Muscle layer of colon (tissue), 2 donors: ENCODE data around the gene C11orf52.

Experiments used
- H3K27ac ChIP-seq: one replicate; pipeline ENCODE4 v1.7.0; 2013; ENCODE audit warnings: low read depth, mild to moderate bottlenecking, low read length, moderate library complexity
- H3K27me3 ChIP-seq, 2 donors: one replicate each; pipeline ENCODE4 v1.7.0; 2013; ENCODE audit warnings: low read length in 2 of 2, mild to moderate bottlenecking in 2 of 2; ENCODE audit not compliant: insufficient read depth in 2 of 2, control insufficient read depth in 1 of 2
- H3K36me3 ChIP-seq: one replicate; pipeline ENCODE4 v1.7.0; 2013; ENCODE audit warnings: mild to moderate bottlenecking, low read length; ENCODE audit not compliant: insufficient read depth
- H3K4me1 ChIP-seq: one replicate; pipeline ENCODE4 v1.7.0; 2013; ENCODE audit warnings: mild to moderate bottlenecking, low read length; ENCODE audit not compliant: insufficient read depth
- H3K4me3 ChIP-seq, 2 donors: one replicate each; pipeline ENCODE4 v1.7.0; 2013; ENCODE audit warnings: low read length in 2 of 2, low read depth in 1 of 2, mild to moderate bottlenecking in 1 of 2, moderate library complexity in 1 of 2
- H3K9ac ChIP-seq: one replicate; pipeline ENCODE4 v1.7.0; 2013; ENCODE audit warnings: low read length
- H3K9me3 ChIP-seq: one replicate; pipeline ENCODE4 v1.7.0; 2013; ENCODE audit warnings: mild to moderate bottlenecking, low read length
- donor health status: abdominal sarcoma.
- donor health status: Adenocarcinoma of cecum.

Gene C11orf52

DNA sequence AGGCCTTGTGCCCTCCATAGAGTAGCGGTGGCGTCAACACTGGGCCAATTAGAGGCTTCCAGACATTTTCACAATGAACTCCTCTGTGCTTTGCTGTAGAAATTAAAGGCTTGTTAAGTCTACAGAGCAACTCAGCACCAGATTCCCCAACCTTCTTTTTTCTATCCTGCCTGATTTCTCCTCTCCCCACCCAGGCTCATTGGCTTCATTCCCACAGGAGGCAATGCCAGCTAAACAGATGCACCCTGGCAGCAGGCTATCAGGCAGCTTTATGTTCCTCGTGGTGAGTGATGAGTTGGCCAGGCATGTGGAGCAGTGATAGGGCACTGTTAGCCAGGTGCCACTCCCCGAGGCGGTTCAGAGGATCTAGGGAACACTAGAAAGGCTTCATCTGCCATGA is 23.2 kb downstream of the C11orf52 start:
- no peak overlapping the region for H3K27ac ChIP-seq
- peaks cover 24% of the 10 kb centered on the region for H3K4me1 ChIP-seq
- no peak overlapping the region for H3K9ac ChIP-seq

DNA sequence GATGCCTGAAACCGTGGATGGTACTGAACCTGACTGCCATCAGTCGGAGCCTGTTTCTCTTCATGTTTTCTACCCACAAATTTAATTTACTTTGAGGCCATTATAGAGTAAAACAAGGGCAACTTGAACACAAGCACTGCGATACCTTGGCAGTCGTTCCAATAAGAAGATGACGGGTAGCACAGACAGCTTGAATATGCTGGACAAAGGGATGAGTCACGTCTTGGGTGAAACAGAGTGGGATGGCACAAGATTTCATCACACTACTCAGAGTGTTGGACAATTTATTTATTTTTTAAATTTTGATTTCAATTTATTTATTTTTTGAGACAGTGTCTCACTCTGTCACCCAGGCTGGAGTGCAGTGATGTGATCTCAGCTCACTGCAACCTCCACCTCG is 24.1 kb downstream of the C11orf52 start:
- Histone ChIP-seq H3K9ac (no peak overlapping the region), H3K4me1 (peaks cover 20% of the 10 kb centered on the region), H3K36me3 (no peaks in the 10 kb centered on the region), H3K27me3 (no peaks in the 10 kb centered on the region), H3K27ac (no peak overlapping the region), H3K4me3 (no peak overlapping the region), H3K9me3 (no peaks in the 10 kb centered on the region)

More for the DNA sequence above, 23.2 kb downstream of the C11orf52 start:
- no peak overlapping the region for H3K4me3 ChIP-seq
- H3K36me3 ChIP-seq = no peaks in the 10 kb centered on the region
- no peaks in the 10 kb centered on the region for H3K27me3 ChIP-seq
- H3K9me3 ChIP-seq = no peaks in the 10 kb centered on the region

DNA sequence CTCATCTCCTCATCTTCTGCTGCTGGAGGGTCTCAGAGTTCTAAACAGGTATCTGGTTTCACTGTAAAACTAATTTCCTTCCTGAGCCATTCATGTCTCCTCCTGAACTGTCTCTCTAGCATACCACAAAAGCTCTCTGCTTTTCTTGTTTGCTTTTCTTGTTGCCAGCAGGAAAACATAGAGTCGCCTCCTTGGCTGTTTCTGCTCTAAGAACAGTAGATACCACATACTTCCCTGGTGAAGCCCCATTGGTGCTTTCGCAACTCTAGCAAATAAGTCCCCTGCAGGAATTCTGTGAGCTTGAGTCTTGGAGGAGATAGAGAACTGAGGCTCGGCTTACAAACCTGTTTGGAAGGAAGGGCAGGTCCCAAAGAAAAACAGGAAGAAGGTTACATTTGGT is 25.4 kb downstream of the C11orf52 start:
- Histone ChIP-seq H3K9ac (no peak overlapping the region), H3K4me1 (peaks cover 7% of the 10 kb centered on the region), H3K27me3 (no peaks in the 10 kb centered on the region), H3K4me3 (no peak overlapping the region), H3K9me3 (no peaks in the 10 kb centered on the region), H3K36me3 (no peaks in the 10 kb centered on the region), H3K27ac (no peak overlapping the region)

DNA sequence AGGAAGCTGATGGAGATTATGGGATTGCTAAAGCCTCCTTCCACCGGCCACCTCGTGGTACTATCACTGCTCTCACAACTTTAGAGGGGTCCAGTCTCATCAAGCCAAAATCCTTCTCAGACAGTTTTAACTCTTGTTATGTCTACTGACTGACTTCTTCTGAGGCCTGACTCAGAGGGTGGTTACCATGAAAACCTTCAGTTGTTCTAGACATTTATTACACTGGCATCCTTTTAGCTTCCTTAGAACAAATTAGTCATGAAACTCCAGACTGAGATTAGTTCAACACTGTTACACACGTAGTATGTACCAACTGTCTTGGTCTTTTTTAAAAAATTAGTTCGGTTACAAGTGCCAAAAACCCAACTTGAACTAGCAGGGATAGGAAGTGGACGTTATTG is 25.9 kb downstream of the C11orf52 start:
- Histone ChIP-seq H3K36me3 (no peaks in the 10 kb centered on the region), H3K4me1 (peaks cover 4% of the 10 kb centered on the region), H3K27ac (no peak overlapping the region), H3K9ac (no peak overlapping the region), H3K4me3 (no peak overlapping the region), H3K27me3 (no peaks in the 10 kb centered on the region), H3K9me3 (no peaks in the 10 kb centered on the region)

- no peaks in the 10 kb centered on the region for H3K27me3 ChIP-seq
- H3K4me1 ChIP-seq = peaks cover 1% of the 10 kb centered on the region
- H3K27ac ChIP-seq = no peak overlapping the region
- no peaks in the 10 kb centered on the region for H3K9me3 ChIP-seq
- no peaks in the 10 kb centered on the region for H3K36me3 ChIP-seq
- H3K9ac ChIP-seq = no peak overlapping the region
- H3K4me3 ChIP-seq = no peak overlapping the region
Measured at GRCh38 chr11:111945198-111945597, 26.5 kb downstream of the C11orf52 start.

GRCh38 chr11:111946499-111946898 is 27.8 kb downstream of the C11orf52 start:
- Histone ChIP-seq H3K4me3 (no peak overlapping the region), H3K27me3 (no peaks in the 10 kb centered on the region), H3K4me1 (no peaks in the 10 kb centered on the region), H3K9ac (no peak overlapping the region), H3K36me3 (no peaks in the 10 kb centered on the region), H3K9me3 (no peaks in the 10 kb centered on the region), H3K27ac (no peak overlapping the region)

DNA sequence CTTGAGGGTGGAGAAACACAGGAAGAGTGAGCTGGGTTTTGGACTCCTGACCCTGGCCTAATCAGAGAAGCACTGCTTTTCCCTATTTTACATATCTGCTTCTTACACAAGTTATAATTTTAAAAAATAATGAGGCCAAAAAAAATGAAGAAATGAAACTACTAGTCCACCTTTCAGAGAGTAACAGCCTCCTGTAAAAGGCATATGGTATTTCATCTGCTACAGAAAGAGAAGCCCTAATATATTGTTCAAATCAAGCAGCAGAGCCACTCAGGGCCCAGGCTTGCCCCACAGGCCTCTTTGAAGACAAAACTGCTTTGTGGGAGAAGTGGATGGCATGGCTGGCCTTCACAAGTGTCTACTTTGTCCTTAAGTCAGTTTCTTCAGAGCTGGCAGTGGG is 28.4 kb downstream of the C11orf52 start:
- no peaks in the 10 kb centered on the region for H3K9me3 ChIP-seq
- H3K27me3 ChIP-seq = no peaks in the 10 kb centered on the region
- no peak overlapping the region for H3K4me3 ChIP-seq
- H3K9ac ChIP-seq = no peak overlapping the region
- no peaks in the 10 kb centered on the region for H3K36me3 ChIP-seq
- no peak overlapping the region for H3K27ac ChIP-seq
- no peaks in the 10 kb centered on the region for H3K4me1 ChIP-seq

DNA sequence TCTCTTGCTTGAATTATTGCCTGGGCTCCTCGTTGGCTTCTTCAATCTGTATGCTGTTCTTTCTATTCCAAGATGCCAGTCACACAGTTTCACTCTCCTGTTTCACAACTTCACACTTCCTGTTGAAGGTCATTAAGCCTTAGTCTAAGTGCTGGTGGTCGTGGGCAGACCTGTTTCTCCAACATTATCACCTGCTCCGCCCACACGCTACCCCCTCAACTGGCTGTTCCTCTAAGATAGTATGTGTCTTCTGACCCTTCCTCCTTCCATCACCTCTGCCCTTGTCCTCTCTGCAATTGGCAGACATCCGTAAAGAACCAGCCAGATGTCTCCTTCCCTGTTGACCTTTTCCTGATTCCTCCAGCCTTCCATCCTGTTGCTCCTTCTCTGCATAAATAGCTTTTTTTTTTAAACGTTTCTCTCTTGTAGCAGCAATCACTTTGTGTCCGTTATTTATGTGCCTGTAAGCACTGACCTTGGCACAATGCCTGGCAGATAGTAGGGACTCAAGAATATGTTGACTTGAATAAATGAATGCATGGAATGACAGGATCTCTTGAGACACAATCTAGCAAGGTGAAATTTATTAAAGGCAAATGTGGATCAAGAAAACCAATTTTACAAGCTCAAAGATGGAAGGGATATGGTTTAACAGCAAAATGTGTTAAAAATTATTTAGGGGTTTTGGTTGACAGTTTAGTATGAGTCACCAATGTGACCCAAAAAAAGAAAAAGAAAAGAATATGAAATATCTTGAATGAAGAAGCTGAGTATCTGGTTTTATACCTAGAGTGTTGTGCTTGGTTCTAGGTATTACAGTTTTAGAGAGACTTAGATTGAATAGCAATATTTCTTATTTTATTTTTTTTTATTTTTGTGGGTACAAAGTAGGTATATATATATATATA is 31.1 kb downstream of the C11orf52 start:
- no peaks in the 10 kb centered on the region for H3K9me3 ChIP-seq

DNA sequence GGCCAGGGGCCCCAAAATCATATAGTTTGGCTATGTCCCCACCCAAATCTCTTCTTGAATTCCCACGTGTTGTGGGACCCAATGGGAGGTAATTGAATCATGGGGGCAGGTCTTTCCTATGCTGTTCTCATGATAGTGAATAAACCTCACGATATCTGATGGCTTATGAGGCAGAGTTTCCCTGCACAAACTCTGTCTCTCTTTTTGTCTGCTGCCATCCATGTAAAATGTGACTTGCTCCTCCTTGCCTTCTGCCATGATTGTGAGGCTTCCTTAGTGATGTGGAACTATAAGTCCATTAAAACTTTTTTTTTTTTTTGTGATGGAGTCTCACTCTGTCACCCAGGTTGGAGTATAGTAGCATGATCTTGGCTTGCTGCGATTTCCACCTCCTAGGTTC is 32.9 kb downstream of the C11orf52 start:
- Histone ChIP-seq H3K9me3 (no peaks in the 10 kb centered on the region), H3K27ac (no peak overlapping the region), H3K9ac (no peak overlapping the region), H3K27me3 (no peaks in the 10 kb centered on the region), H3K4me3 (no peak overlapping the region), H3K4me1 (no peaks in the 10 kb centered on the region), H3K36me3 (no peaks in the 10 kb centered on the region)

More for the DNA sequence above, 31.1 kb downstream of the C11orf52 start:
- Histone ChIP-seq H3K4me1 (no peaks in the 10 kb centered on the region), H3K4me3 (no peak overlapping the region), H3K27me3 (no peaks in the 10 kb centered on the region), H3K9ac (no peak overlapping the region), H3K27ac (no peak overlapping the region), H3K36me3 (no peaks in the 10 kb centered on the region)

DNA sequence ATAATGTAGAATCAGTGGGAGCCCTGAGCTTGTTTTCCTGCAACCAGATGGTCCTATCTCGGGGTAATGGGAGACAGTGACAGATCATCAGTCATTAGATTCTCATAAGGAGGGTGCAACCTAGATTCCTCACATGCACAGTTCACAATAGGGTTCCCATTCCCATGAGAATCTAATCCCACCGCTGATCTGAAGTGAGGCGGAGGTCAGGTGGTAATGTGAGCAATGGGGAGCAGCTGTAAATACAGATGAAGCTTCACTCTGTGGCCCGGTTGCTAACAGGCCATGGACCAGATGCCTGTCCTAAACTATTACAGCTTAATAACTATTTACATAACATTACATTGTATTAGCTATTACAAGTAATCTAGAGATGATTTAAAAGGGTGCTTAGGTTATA is 35.4 kb downstream of the C11orf52 start:
- H3K9me3 ChIP-seq = no peaks in the 10 kb centered on the region
- no peak overlapping the region for H3K9ac ChIP-seq
- no peaks in the 10 kb centered on the region for H3K4me1 ChIP-seq
- no peaks in the 10 kb centered on the region for H3K36me3 ChIP-seq
- H3K27me3 ChIP-seq = no peaks in the 10 kb centered on the region
- H3K4me3 ChIP-seq = no peak overlapping the region
- H3K27ac ChIP-seq = no peak overlapping the region

DNA sequence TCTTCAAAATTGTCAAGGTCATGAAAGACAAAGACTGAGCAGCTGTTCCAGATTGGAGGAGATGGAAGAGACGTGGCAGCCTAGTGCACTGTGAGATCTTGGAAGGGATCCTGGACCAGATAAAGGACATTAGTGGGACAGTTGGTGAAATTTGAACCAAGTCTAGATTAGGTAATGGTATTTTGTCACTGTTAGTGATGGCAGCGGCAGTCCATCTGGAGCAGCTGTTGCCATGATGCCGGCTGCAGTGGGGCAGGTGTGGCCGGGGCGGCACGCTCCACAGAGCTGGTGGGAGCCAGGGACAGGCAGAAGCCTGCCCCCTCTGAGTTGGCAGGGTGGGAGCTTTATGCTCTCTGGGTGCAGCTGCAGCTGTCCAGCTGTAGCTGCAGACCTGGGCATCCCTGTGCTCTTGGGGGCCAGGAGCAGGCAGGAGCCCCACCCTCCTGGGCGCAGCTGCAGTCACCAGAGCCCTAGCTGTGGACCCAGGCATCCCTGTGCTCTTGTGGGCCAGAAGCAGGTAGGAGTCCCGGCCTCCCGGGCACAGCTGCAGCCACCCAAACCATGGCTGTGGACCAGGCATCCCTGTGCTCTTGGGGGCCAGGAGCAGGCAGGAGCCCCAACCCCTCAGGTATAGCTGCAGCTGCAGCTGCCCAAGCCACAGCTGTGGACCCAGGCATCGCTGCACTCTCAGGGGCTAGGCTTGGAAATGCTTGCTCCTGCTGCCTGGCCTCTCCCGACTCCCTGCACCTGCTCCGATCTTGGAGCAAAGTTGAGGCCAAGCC is 39.1 kb downstream of the C11orf52 start:
- H3K9ac ChIP-seq = no peak overlapping the region
- H3K27me3 ChIP-seq = no peaks in the 10 kb centered on the region
- no peak overlapping the region for H3K27ac ChIP-seq
- no peaks in the 10 kb centered on the region for H3K36me3 ChIP-seq
- H3K4me1 ChIP-seq = no peaks in the 10 kb centered on the region
- no peak overlapping the region for H3K4me3 ChIP-seq
- no peaks in the 10 kb centered on the region for H3K9me3 ChIP-seq
